ENCODE results near the gene MAP2K1.

MAP2K1 gene

DNA sequence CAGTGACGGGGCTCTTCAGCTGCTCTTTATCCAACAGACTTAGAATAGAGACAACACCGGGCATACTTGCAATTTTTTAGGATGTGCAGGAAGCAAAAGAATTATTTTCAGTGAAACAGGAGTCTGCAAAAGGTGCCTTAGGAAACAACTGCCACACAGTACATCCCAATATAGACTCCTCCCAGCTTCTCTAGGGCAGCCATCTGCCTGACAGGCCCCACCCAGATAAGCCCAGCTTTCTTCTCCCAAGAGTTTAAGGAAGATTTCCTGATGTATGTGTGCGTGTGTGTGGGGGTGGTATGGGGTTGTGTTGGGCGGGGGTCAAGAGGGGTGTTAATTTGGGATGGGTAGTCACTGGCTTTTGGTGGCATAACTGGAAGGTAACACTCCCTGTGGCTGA is 21.5 kb downstream of the MAP2K1 start:
- no peaks in the 10 kb centered on the region for H3K4me1 ChIP-seq (ENCODE audit: control insufficient read depth, insufficient read depth, low read length)

DNA sequence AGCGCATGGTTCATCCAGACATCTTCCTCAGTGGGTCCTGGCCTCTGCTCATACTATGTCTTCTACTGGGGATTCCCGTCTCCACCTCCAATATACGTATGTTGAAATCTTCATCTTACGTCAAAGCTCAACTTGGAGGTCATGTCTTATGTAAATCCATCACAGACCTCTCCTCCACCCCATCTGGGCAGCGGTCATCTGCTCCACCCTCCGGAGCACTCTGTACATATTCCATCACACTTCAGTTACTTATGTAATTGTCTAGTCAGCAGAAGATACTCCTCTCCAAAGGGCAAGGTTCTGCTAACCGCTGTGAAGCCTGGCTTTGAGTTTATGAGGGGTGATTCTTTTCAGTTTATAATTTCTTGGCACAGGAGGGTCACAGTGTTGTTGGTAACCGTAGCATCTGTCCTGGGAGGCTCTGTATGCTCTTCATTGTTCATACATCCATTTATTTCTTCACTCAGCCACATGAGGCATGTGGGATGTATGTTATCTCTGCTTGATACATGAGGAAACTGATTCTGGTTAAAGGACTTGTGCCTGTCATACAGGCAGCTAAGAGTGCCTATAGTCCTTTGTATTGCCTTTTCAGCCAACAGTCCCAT is 22.1 kb downstream of the MAP2K1 start:
- H3K27me3 ChIP-seq (ENCODE audit: control insufficient read depth in 1 of 2, insufficient read depth in 2 of 2, low read length in 2 of 2): no peaks in the 10 kb centered on the region
- no peak overlapping the region for H3K4me3 ChIP-seq (ENCODE audit: low read length in 2 of 2)
- H3K36me3 ChIP-seq (ENCODE audit: control insufficient read depth in 2 of 2, insufficient read depth in 2 of 2, low read length in 2 of 2): no peaks in the 10 kb centered on the region
- H3K4me1 ChIP-seq (ENCODE audit: control insufficient read depth, insufficient read depth, low read length): no peaks in the 10 kb centered on the region
- H3K9me3 ChIP-seq (ENCODE audit: control insufficient read depth in 2 of 2, low read length in 2 of 2): no peaks in the 10 kb centered on the region
- no peak overlapping the region for H3K9ac ChIP-seq (ENCODE audit: low read length in 2 of 2)
- H3K27ac ChIP-seq (ENCODE audit: low read length): no peak overlapping the region

More for the DNA sequence above, 21.5 kb downstream of the MAP2K1 start:
- Histone ChIP-seq H3K27ac (ENCODE audit: low read length) (no peak overlapping the region), H3K4me3 (ENCODE audit: low read length in 2 of 2) (no peak overlapping the region), H3K9me3 (ENCODE audit: control insufficient read depth in 2 of 2, low read length in 2 of 2) (no peaks in the 10 kb centered on the region), H3K9ac (ENCODE audit: low read length in 2 of 2) (no peak overlapping the region), H3K36me3 (ENCODE audit: control insufficient read depth in 2 of 2, insufficient read depth in 2 of 2, low read length in 2 of 2) (no peaks in the 10 kb centered on the region), H3K27me3 (ENCODE audit: control insufficient read depth in 1 of 2, insufficient read depth in 2 of 2, low read length in 2 of 2) (no peaks in the 10 kb centered on the region)

DNA sequence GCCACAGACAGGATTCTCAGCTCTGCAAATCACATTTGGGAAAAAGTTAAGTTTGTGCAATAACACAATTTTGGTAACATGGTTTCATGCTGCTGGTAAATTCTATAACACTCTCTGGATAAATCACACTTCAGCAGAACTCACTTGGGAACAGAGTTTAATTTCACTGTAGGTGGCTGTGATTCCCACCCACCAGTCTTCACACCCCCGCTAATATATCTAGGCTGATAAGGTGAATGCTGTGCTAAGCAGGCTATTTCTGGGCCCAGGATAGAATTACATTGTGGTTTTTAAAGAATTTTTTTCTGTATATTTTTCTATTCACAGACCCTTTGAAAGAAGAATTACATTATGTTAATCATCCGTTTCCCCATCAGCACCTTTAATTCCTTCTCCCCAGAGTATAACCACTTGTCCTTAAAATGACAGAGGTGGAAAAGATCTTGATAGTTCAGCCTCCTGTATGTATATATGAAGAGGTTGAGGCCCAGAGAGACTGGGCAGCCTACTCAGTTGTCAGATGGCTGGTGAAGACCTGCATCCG is 22.9 kb downstream of the MAP2K1 start:
- H3K27me3 ChIP-seq (ENCODE audit: control insufficient read depth in 1 of 2, insufficient read depth in 2 of 2, low read length in 2 of 2): no peaks in the 10 kb centered on the region
- H3K9me3 ChIP-seq (ENCODE audit: control insufficient read depth in 2 of 2, low read length in 2 of 2): peaks cover 0 to 2% of the 10 kb centered on the region in 2 donors
- H3K9ac ChIP-seq (ENCODE audit: low read length in 2 of 2): no peak overlapping the region
- no peak overlapping the region for H3K4me3 ChIP-seq (ENCODE audit: low read length in 2 of 2)
- H3K4me1 ChIP-seq (ENCODE audit: control insufficient read depth, insufficient read depth, low read length): no peaks in the 10 kb centered on the region
- H3K36me3 ChIP-seq (ENCODE audit: control insufficient read depth in 2 of 2, insufficient read depth in 2 of 2, low read length in 2 of 2): no peaks in the 10 kb centered on the region
- no peak overlapping the region for H3K27ac ChIP-seq (ENCODE audit: low read length)

DNA sequence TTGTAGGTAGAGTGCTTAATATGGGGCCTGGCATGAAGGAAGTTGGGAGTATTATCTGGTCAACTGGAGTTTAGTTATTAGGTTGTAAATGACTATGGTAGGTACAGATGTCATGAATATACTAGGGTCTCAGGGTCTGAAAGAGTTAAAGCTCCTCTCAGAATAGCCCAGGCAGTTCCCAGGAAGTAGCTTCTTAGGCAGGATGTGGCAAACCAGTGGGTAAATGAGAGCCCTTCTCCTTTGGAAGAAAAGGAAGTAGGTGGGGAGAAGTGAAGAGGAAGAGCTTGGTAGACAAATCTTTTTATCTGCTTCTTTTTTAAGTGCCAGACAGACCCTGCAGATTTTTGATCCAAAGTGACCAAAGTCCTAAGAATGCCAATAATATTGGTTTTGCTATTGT is 24.5 kb downstream of the MAP2K1 start:
- no peaks in the 10 kb centered on the region for H3K36me3 ChIP-seq (ENCODE audit: control insufficient read depth in 2 of 2, insufficient read depth in 2 of 2, low read length in 2 of 2)
- H3K9ac ChIP-seq (ENCODE audit: low read length in 2 of 2): no peak overlapping the region
- H3K9me3 ChIP-seq (ENCODE audit: control insufficient read depth in 2 of 2, low read length in 2 of 2): peaks cover 0 to 5% of the 10 kb centered on the region in 2 donors
- no peaks in the 10 kb centered on the region for H3K4me1 ChIP-seq (ENCODE audit: control insufficient read depth, insufficient read depth, low read length)
- no peak overlapping the region for H3K27ac ChIP-seq (ENCODE audit: low read length)
- H3K4me3 ChIP-seq (ENCODE audit: low read length in 2 of 2): no peak overlapping the region
- H3K27me3 ChIP-seq (ENCODE audit: control insufficient read depth in 1 of 2, insufficient read depth in 2 of 2, low read length in 2 of 2): no peaks in the 10 kb centered on the region

DNA sequence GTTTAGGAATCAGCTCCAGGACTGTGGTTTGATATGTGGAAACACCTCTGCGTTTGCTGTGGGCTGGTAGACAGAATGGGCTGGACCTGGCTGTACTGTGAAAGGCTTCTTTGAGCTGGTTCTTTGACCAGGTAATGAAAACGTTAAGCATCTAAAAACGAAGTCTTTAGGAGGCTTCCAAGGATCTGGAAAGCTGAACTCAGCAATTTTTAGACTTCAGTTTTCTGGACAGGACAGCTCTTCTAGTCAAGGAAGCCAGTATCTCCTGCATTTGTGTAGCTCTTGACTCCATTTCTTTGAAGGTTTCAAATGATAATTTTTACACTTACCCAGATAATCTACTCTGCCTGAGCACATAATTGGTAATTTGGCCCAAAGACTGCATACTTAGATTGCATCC is 25.5 kb downstream of the MAP2K1 start:
- Histone ChIP-seq H3K9me3 (ENCODE audit: control insufficient read depth in 2 of 2, low read length in 2 of 2) (peaks cover 0 to 5% of the 10 kb centered on the region in 2 donors), H3K27ac (ENCODE audit: low read length) (no peak overlapping the region), H3K9ac (ENCODE audit: low read length in 2 of 2) (no peak overlapping the region), H3K27me3 (ENCODE audit: control insufficient read depth in 1 of 2, insufficient read depth in 2 of 2, low read length in 2 of 2) (no peaks in the 10 kb centered on the region), H3K4me3 (ENCODE audit: low read length in 2 of 2) (no peak overlapping the region), H3K36me3 (ENCODE audit: control insufficient read depth in 2 of 2, insufficient read depth in 2 of 2, low read length in 2 of 2) (no peaks in the 10 kb centered on the region), H3K4me1 (ENCODE audit: control insufficient read depth, insufficient read depth, low read length) (peaks cover under 1% of the 10 kb centered on the region)

DNA sequence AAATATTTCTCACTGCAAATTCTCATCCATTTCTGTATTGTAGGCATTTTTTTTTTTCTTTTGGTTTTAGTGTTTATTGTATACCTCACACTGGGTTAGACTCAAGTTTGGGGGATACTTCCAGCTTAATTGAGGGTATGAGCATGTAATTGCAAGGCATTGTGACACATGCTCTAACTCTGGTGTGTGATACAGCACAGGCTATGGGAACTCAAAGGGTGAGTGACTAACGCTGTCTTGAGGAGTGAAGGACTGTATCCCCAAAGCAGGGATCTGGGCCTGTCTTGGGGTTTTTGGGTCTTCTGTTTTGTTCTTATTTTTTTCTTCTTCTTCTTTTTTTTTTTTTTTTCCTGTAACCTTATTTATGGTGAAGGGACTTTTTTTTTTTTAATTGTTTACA is 26.9 kb downstream of the MAP2K1 start:
- H3K27ac ChIP-seq (ENCODE audit: low read length): no peak overlapping the region
- H3K4me3 ChIP-seq (ENCODE audit: low read length in 2 of 2): no peak overlapping the region
- H3K36me3 ChIP-seq (ENCODE audit: control insufficient read depth in 2 of 2, insufficient read depth in 2 of 2, low read length in 2 of 2): no peaks in the 10 kb centered on the region
- H3K9me3 ChIP-seq (ENCODE audit: control insufficient read depth in 2 of 2, low read length in 2 of 2): peaks cover 0 to 5% of the 10 kb centered on the region in 2 donors
- H3K27me3 ChIP-seq (ENCODE audit: control insufficient read depth in 1 of 2, insufficient read depth in 2 of 2, low read length in 2 of 2): no peaks in the 10 kb centered on the region
- H3K4me1 ChIP-seq (ENCODE audit: control insufficient read depth, insufficient read depth, low read length): peaks cover 4% of the 10 kb centered on the region
- H3K9ac ChIP-seq (ENCODE audit: low read length in 2 of 2): no peak overlapping the region

DNA sequence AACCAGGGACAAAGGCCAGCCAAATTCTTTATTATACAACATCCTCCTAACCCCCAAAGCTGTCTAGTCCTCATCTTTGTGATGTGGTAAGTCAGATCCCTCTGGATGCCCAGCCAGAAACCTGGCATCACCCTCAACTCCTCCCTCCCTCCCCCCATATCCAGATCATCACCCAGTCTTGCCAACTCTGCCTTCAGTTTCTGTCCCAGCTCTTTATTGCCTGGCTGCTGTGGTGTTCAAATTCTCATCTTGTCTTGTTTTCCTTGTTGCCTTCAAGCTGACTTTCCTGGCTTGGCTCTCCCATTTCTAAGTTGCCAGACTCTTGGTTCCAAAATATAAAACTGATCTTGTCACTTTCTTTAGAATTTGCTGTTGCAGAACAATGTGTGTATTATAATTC is 28.6 kb downstream of the MAP2K1 start:
- Histone ChIP-seq H3K27me3 (ENCODE audit: control insufficient read depth in 1 of 2, insufficient read depth in 2 of 2, low read length in 2 of 2) (no peaks in the 10 kb centered on the region), H3K4me3 (ENCODE audit: low read length in 2 of 2) (no peak overlapping the region), H3K9ac (ENCODE audit: low read length in 2 of 2) (no peak overlapping the region), H3K36me3 (ENCODE audit: control insufficient read depth in 2 of 2, insufficient read depth in 2 of 2, low read length in 2 of 2) (no peaks in the 10 kb centered on the region), H3K9me3 (ENCODE audit: control insufficient read depth in 2 of 2, low read length in 2 of 2) (peaks cover 0 to 5% of the 10 kb centered on the region in 2 donors), H3K4me1 (ENCODE audit: control insufficient read depth, insufficient read depth, low read length) (peaks cover 4% of the 10 kb centered on the region), H3K27ac (ENCODE audit: low read length) (no peak overlapping the region)

DNA sequence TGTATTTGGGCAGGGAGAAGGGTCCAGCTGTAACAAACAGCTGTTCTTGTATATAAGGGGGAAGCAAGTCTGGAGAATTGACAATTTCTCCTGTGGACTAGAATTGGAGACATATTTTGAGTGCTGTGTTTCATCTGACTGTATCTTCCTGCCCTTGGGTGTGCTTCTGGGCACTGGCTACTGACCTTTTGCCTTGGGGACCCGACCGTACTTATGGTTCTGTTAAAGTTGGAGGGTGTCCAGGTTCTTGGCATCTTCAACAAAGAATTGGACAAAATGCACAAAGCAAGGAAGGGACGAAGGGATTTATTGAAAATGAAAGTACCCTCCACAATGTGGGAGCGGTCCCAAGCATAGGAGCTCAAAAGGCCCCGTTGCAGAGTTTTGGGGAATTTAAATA is 31.0 kb downstream of the MAP2K1 start:
- Histone ChIP-seq H3K36me3 (ENCODE audit: control insufficient read depth in 2 of 2, insufficient read depth in 2 of 2, low read length in 2 of 2) (no peaks in the 10 kb centered on the region), H3K9ac (ENCODE audit: low read length in 2 of 2) (no peak overlapping the region), H3K27ac (ENCODE audit: low read length) (no peak overlapping the region), H3K27me3 (ENCODE audit: control insufficient read depth in 1 of 2, insufficient read depth in 2 of 2, low read length in 2 of 2) (no peaks in the 10 kb centered on the region), H3K4me1 (ENCODE audit: control insufficient read depth, insufficient read depth, low read length) (peaks cover 4% of the 10 kb centered on the region), H3K4me3 (ENCODE audit: low read length in 2 of 2) (peak overlapping the region; percentile 40 to 44), H3K9me3 (ENCODE audit: control insufficient read depth in 2 of 2, low read length in 2 of 2) (peaks cover 0 to 5% of the 10 kb centered on the region in 2 donors)

DNA sequence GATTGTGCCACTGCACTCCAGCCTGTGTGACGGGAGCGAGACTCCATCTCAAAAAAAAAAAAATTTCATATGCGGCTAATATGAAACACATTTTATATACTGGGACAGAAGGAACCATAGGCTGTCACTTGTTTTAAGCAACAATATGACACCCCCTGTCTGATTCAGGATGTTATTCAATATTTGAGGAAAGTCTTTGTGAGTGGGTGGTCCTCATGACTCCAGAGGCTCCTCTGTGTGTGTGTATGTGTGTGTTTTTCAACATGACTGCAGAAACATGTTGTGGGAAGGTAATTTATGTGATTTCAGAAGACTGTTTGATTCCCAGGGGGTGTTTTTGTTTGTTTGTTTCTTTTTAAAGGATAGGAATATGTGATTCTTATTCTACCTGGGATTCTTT is 32.8 kb downstream of the MAP2K1 start:
- Histone ChIP-seq H3K27ac (ENCODE audit: low read length) (no peak overlapping the region), H3K4me1 (ENCODE audit: control insufficient read depth, insufficient read depth, low read length) (peaks cover 4% of the 10 kb centered on the region), H3K27me3 (ENCODE audit: control insufficient read depth in 1 of 2, insufficient read depth in 2 of 2, low read length in 2 of 2) (no peaks in the 10 kb centered on the region), H3K36me3 (ENCODE audit: control insufficient read depth in 2 of 2, insufficient read depth in 2 of 2, low read length in 2 of 2) (no peaks in the 10 kb centered on the region), H3K9me3 (ENCODE audit: control insufficient read depth in 2 of 2, low read length in 2 of 2) (peaks cover 0 to 5% of the 10 kb centered on the region in 2 donors), H3K9ac (ENCODE audit: low read length in 2 of 2) (no peak overlapping the region), H3K4me3 (ENCODE audit: low read length in 2 of 2) (no peak overlapping the region)

DNA sequence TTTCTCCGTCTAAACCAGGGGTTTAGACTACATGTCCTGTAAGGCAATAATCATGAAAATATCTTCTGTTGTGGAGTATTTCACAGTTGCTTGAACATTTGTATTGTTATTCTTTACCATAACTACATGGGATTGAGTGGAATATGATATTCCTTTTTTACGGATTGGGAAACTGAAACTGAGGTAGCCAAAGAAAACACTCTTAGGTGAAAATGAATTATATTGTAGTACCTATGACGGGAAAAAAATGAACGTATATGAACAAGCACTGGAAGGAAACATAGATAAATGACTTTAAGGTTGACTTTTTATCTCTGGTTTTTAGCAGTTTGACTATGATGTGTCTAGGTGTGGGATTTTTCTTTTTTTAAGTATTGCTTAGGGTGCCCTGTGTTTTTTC is 35.6 kb downstream of the MAP2K1 start:
- H3K27ac ChIP-seq (ENCODE audit: low read length): no peak overlapping the region
- H3K4me3 ChIP-seq (ENCODE audit: low read length in 2 of 2): no peak overlapping the region
- no peaks in the 10 kb centered on the region for H3K36me3 ChIP-seq (ENCODE audit: control insufficient read depth in 2 of 2, insufficient read depth in 2 of 2, low read length in 2 of 2)
- peaks cover 3% of the 10 kb centered on the region for H3K4me1 ChIP-seq (ENCODE audit: control insufficient read depth, insufficient read depth, low read length)
- no peaks in the 10 kb centered on the region for H3K9me3 ChIP-seq (ENCODE audit: control insufficient read depth in 2 of 2, low read length in 2 of 2)
- H3K9ac ChIP-seq (ENCODE audit: low read length in 2 of 2): no peak overlapping the region
- H3K27me3 ChIP-seq (ENCODE audit: control insufficient read depth in 1 of 2, insufficient read depth in 2 of 2, low read length in 2 of 2): no peaks in the 10 kb centered on the region

DNA sequence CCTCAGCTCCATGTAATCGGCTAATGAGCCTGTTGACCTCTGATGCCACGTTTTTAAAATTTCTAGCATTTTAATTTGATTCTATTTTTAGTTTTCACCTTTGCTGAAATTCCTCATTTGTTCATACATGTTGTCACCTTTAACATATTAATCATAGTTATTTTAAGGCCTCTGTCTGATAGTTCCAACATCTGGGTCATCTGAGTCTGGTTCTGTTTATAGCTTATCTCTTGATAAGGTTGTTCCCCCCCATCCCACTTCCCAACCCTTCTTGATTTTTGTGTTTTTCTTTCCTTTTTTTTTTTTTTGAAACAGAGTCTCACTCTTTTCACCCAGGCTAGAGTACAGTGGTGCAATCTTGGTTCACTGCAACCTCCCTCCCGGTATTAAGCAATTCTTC is 36.4 kb downstream of the MAP2K1 start:
- Histone ChIP-seq H3K9me3 (ENCODE audit: control insufficient read depth in 2 of 2, low read length in 2 of 2) (no peaks in the 10 kb centered on the region), H3K36me3 (ENCODE audit: control insufficient read depth in 2 of 2, insufficient read depth in 2 of 2, low read length in 2 of 2) (no peaks in the 10 kb centered on the region), H3K27ac (ENCODE audit: low read length) (no peak overlapping the region), H3K27me3 (ENCODE audit: control insufficient read depth in 1 of 2, insufficient read depth in 2 of 2, low read length in 2 of 2) (no peaks in the 10 kb centered on the region), H3K9ac (ENCODE audit: low read length in 2 of 2) (no peak overlapping the region), H3K4me1 (ENCODE audit: control insufficient read depth, insufficient read depth, low read length) (no peaks in the 10 kb centered on the region), H3K4me3 (ENCODE audit: low read length in 2 of 2) (no peak overlapping the region)
